Osteocyte (in vitro differentiated cells): Measurements from ENCODE around the gene GMDS. TPM values are rescaled to one million over a fixed set of nuclear protein-coding genes. Genes with fewer than 3 reads are reported as not detected.

Experiments
- DNase-seq: peaks from one replicate; pipeline ENCODE4 v3.0.0; 2021; ENCODE audit warnings: mixed read lengths; ENCODE audit not compliant: unreplicated experiment; ENCODE audit errors: extremely low spot score
- H3K27ac Mint-ChIP-seq: one replicate; pipeline ENCODE4 v1.8.0; 2021; ENCODE audit warnings: mild to moderate bottlenecking, mixed read lengths; ENCODE audit not compliant: unreplicated experiment
- H3K27me3 Mint-ChIP-seq: one replicate; pipeline ENCODE4 v1.8.0; 2021; ENCODE audit warnings: mixed read lengths; ENCODE audit not compliant: unreplicated experiment
- H3K36me3 Mint-ChIP-seq: one replicate; pipeline ENCODE4 v1.8.0; 2021; ENCODE audit warnings: mixed read lengths; ENCODE audit not compliant: unreplicated experiment
- H3K4me1 Mint-ChIP-seq: one replicate; pipeline ENCODE4 v1.8.0; 2021; ENCODE audit warnings: mixed read lengths; ENCODE audit not compliant: unreplicated experiment
- H3K4me3 Mint-ChIP-seq: one replicate; pipeline ENCODE4 v1.8.0; 2021; ENCODE audit warnings: mild to moderate bottlenecking, moderate library complexity, mixed read lengths; ENCODE audit not compliant: unreplicated experiment
- H3K9me3 Mint-ChIP-seq: one replicate; pipeline ENCODE4 v1.8.0; 2021; ENCODE audit warnings: mixed read lengths; ENCODE audit not compliant: unreplicated experiment
- CTCF ChIP-seq: fragments of 200-600 bp; sonication (generic); IDR thresholded peaks from 2 replicates; pipeline ENCODE4 v1.5.0; 2021; ENCODE audit warnings: antibody characterized with exemption, mild to moderate bottlenecking, moderate library complexity
- total RNA-seq: library from RNA; stranded (reverse); gene quantifications from 2 replicates; pipeline ENCODE4 v1.2.1, GENCODE V29; 2021

Gene GMDS
- total RNA-seq, 1 donor from 2014 or later, result 30.7 TPM

GRCh38 chr6:1716868-1717267, 528.5 kb downstream of the GMDS start:
- H3K4me1 Mint-ChIP-seq, result peaks cover 15% of the 10 kb centered on the region
- H3K9me3 Mint-ChIP-seq, result no peaks in the 10 kb centered on the region
- H3K36me3 Mint-ChIP-seq, result peaks cover 4% of the 10 kb centered on the region
- DNase-seq, result no peak
- no peak overlapping the region for H3K4me3 Mint-ChIP-seq
- TF ChIP-seq CTCF, result no peak
- no peak overlapping the region for H3K27ac Mint-ChIP-seq
- H3K27me3 Mint-ChIP-seq, result no peaks in the 10 kb centered on the region

- H3K9me3 Mint-ChIP-seq, result no peaks in the 10 kb centered on the region
- peaks cover 4% of the 10 kb centered on the region for H3K36me3 Mint-ChIP-seq
- no peak overlapping the region for H3K4me3 Mint-ChIP-seq
- no peak for TF ChIP-seq CTCF
- no peak overlapping the region for H3K27ac Mint-ChIP-seq
- H3K4me1 Mint-ChIP-seq, result peaks cover 15% of the 10 kb centered on the region
- H3K27me3 Mint-ChIP-seq, result no peaks in the 10 kb centered on the region
- DNase-seq, result no peak
Observed at GRCh38 chr6:1716396-1716795, 529.0 kb downstream of the GMDS start.

GRCh38 chr6:1715336-1715735, 530.1 kb downstream of the GMDS start:
- H3K27me3 Mint-ChIP-seq, result no peaks in the 10 kb centered on the region
- H3K4me3 Mint-ChIP-seq, result no peak overlapping the region
- H3K27ac Mint-ChIP-seq, result no peak overlapping the region
- H3K36me3 Mint-ChIP-seq, result peaks cover 4% of the 10 kb centered on the region
- no peak for TF ChIP-seq CTCF
- H3K4me1 Mint-ChIP-seq, result peaks cover 6% of the 10 kb centered on the region
- DNase-seq, result no peak
- H3K9me3 Mint-ChIP-seq, result no peaks in the 10 kb centered on the region

- no peaks in the 10 kb centered on the region for H3K27me3 Mint-ChIP-seq
- H3K27ac Mint-ChIP-seq, result no peak overlapping the region
- H3K4me3 Mint-ChIP-seq, result no peak overlapping the region
- H3K9me3 Mint-ChIP-seq, result no peaks in the 10 kb centered on the region
- no peak for DNase-seq
- TF ChIP-seq CTCF, result no peak
- H3K36me3 Mint-ChIP-seq, result peaks cover 4% of the 10 kb centered on the region
- no peaks in the 10 kb centered on the region for H3K4me1 Mint-ChIP-seq
Observed at GRCh38 chr6:1714654-1715053, 530.8 kb downstream of the GMDS start.

- H3K27me3 Mint-ChIP-seq, result no peaks in the 10 kb centered on the region
- no peaks in the 10 kb centered on the region for H3K4me1 Mint-ChIP-seq
- no peak overlapping the region for H3K27ac Mint-ChIP-seq
- H3K9me3 Mint-ChIP-seq, result no peaks in the 10 kb centered on the region
- DNase-seq, result peak; percentile 71
- TF ChIP-seq CTCF, result no peak
- no peak overlapping the region for H3K4me3 Mint-ChIP-seq
- H3K36me3 Mint-ChIP-seq, result no peaks in the 10 kb centered on the region
Observed at GRCh38 chr6:1713016-1713600, 532.3 kb downstream of the GMDS start.
